Measurements from ENCODE around the gene SH3RF3. TPM values are rescaled to one million over a fixed set of nuclear protein-coding genes. Genes with fewer than 3 reads are reported as not detected.

SH3RF3 gene
- total RNA-seq, 1 experiment from 2014 or later: 4.9 TPM

GRCh38 chr2:109475531-109476210 lies 346.7 kb downstream of the SH3RF3 start:
- CTCF ChIA-PET: interaction anchor here (1.6 kb wide), 1 partner anchor 35 kb away, joined by 3 read pairs; no protein-coding TSS in a partner anchor
- in situ Hi-C loops (cut with HindIII; ENCODE audit: low pct_unique_long_range_greater_than_20kb, low sequenced_read_pairs): no loop called here

More at GRCh38 chr2:109475531-109476210, 346.7 kb downstream of the SH3RF3 start:
- POLR2A ChIA-PET: no interaction called here
- Histone ChIP-seq H3K4me1 (ENCODE audit: control insufficient read depth, insufficient read depth, low read length) (no peaks in the 10 kb centered on the region), H3K36me3 (ENCODE audit: control insufficient read depth, insufficient read depth, low read length) (no peaks in the 10 kb centered on the region), H3K4me3 (ENCODE audit: low read depth in 2 of 2, low read length in 2 of 2) (no peak overlapping the region), H3K9me3 (ENCODE audit: control insufficient read depth, insufficient read depth, low read depth, low read length) (no peaks in the 10 kb centered on the region), H3K27ac (ENCODE audit: low read length) (no peak overlapping the region), H3K27me3 (ENCODE audit: control insufficient read depth, insufficient read depth, low read length) (no peaks in the 10 kb centered on the region)
- TF ChIP-seq POLR2AphosphoS5 (IDR thresholded peaks at IDR 0.05; ENCODE audit: low read depth, low read length) (no peak), SIN3A (IDR thresholded peaks at IDR 0.05; ENCODE audit: borderline replicate concordance, insufficient read depth, low read depth, low read length) (no peak), CTCF (IDR thresholded peaks at IDR 0.05) (no peak), REST (IDR thresholded peaks at IDR 0.05; ENCODE audit: insufficient read depth in 1 of 2, low read depth in 2 of 2, low read length in 1 of 2) (no peak), TCF7L2 (IDR thresholded peaks at IDR 0.05; ENCODE audit: low read depth, low read length) (no peak)
- BruUV-seq (replicated peaks): no TSS peak
- intact Hi-C loops (cut with micrococcal nuclease; ENCODE audit: unreplicated experiment): no loop called here
- DNase-seq (ENCODE audit: low read depth, low spot score): no peak
- no peak for ATAC-seq

Measured in Panc1 (cell line).